Measurements from ENCODE around the gene MRPS7. TPM values are rescaled to one million over a fixed set of nuclear protein-coding genes. Genes with fewer than 3 reads are reported as not detected.
A peak's percentile ranks its signal among the peaks of the same experiment; 100 is the strongest.

Gene MRPS7
- total RNA-seq, 3 donors from 2014 or later = 37.0 to 46.5 (median 40.1) TPM

- TF ChIP-seq CTCF (IDR thresholded peaks at IDR 0.05) = no peak
- TF ChIP-seq POLR2AphosphoS5 (IDR thresholded peaks at IDR 0.05) = no peak
- TF ChIP-seq POLR2A (IDR thresholded peaks at IDR 0.05) = no peak
- H3K4me3 ChIP-seq = no peak overlapping the region
- H3K36me3 ChIP-seq = no peaks in the 10 kb centered on the region
- no peaks in the 10 kb centered on the region for H3K27me3 ChIP-seq
- intact Hi-C loops (cut with DNase I; ENCODE audit: low total_unique reads) = no loop called here
- H3K27ac ChIP-seq = no peak overlapping the region
- H3K4me1 ChIP-seq = no peaks in the 10 kb centered on the region
- no peak for DNase-seq (ENCODE audit: low spot score in 2 of 2)
- H3K9me3 ChIP-seq = no peaks in the 10 kb centered on the region
Observed at GRCh38 chr17:75301502-75302206, 40.0 kb downstream of the MRPS7 start.

GRCh38 chr17:75307957-75308731 lies 46.5 kb downstream of the MRPS7 start:
- no peaks in the 10 kb centered on the region for H3K9me3 ChIP-seq
- H3K27me3 ChIP-seq = no peaks in the 10 kb centered on the region
- H3K4me1 ChIP-seq = no peaks in the 10 kb centered on the region
- no peak for DNase-seq (ENCODE audit: low spot score in 2 of 2)
- H3K27ac ChIP-seq = no peak overlapping the region
- intact Hi-C loops (cut with DNase I; ENCODE audit: low total_unique reads) = no loop called here
- no peak for TF ChIP-seq POLR2AphosphoS5 (IDR thresholded peaks at IDR 0.05)
- no peak for TF ChIP-seq CTCF (IDR thresholded peaks at IDR 0.05)
- TF ChIP-seq POLR2A (IDR thresholded peaks at IDR 0.05) = no peak
- no peak overlapping the region for H3K4me3 ChIP-seq
- no peaks in the 10 kb centered on the region for H3K36me3 ChIP-seq

GRCh38 chr17:75308732-75309629 lies 47.3 kb downstream of the MRPS7 start:
- Histone ChIP-seq H3K27me3 (no peaks in the 10 kb centered on the region), H3K9me3 (no peaks in the 10 kb centered on the region), H3K27ac (peak overlapping the region in 1 of 2 donors; percentile 10), H3K4me3 (no peak overlapping the region), H3K36me3 (no peaks in the 10 kb centered on the region), H3K4me1 (no peaks in the 10 kb centered on the region)
- DNase-seq (ENCODE audit: low spot score in 2 of 2) = no peak
- TF ChIP-seq CTCF (IDR thresholded peaks at IDR 0.05) (no peak), POLR2AphosphoS5 (IDR thresholded peaks at IDR 0.05) (no peak), POLR2A (IDR thresholded peaks at IDR 0.05) (no peak)
- intact Hi-C loops (cut with DNase I; ENCODE audit: low total_unique reads) = no loop called here

GRCh38 chr17:75313941-75314551 lies 52.4 kb downstream of the MRPS7 start:
- no peak for TF ChIP-seq POLR2A (IDR thresholded peaks at IDR 0.05)
- TF ChIP-seq POLR2AphosphoS5 (IDR thresholded peaks at IDR 0.05) = no peak
- H3K4me3 ChIP-seq = no peak overlapping the region
- no peaks in the 10 kb centered on the region for H3K36me3 ChIP-seq
- DNase-seq (ENCODE audit: low spot score in 2 of 2) = no peak
- H3K9me3 ChIP-seq = no peaks in the 10 kb centered on the region
- H3K27me3 ChIP-seq = no peaks in the 10 kb centered on the region
- intact Hi-C loops (cut with DNase I; ENCODE audit: low total_unique reads) = no loop called here
- H3K4me1 ChIP-seq = no peaks in the 10 kb centered on the region
- H3K27ac ChIP-seq = peak overlapping the region in 1 of 2 donors; percentile 43

DNA sequence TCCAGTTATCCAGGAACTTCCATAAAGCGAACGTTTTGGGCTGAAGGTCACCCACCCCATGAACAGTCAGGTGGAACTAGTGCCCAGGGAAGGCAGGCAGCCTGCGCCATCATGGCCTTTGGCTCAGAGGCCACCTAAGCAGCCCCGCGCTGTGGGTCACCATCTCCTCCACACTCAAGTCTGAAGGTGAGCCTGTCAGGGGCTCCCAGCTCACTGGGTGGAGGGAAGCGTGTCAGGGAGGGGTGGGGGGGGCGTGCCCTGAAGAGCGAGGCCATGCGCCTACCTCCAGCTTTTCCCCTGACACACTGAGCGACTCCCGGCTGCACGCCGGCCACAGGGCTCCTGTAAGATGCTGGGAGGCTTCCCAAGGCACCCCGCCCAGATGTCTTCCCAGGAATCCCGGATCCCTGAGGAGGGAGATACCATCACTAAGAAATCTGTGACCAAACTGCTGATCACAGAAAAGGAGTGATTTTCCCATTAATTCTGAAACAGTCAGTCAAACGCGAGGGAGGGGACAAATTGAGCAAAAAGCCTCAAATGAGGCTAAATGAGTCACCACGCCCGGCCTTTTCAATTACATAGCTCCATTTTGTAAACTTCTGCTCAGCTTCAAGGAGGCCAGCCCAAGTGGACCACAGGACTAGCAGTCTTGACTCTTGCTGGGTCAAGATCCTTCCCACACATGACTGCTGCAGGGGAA lies 54.0 kb downstream of the MRPS7 start:
- DNase-seq (ENCODE audit: low spot score in 2 of 2) = no peak
- Histone ChIP-seq H3K9me3 (no peaks in the 10 kb centered on the region), H3K36me3 (no peaks in the 10 kb centered on the region), H3K27ac (peak overlapping the region in 1 of 2 donors; percentile 13), H3K27me3 (no peaks in the 10 kb centered on the region), H3K4me3 (no peak overlapping the region), H3K4me1 (no peaks in the 10 kb centered on the region)
- intact Hi-C loops (cut with DNase I; ENCODE audit: low total_unique reads) = no loop called here
- no peak for TF ChIP-seq POLR2A (IDR thresholded peaks at IDR 0.05)
- no peak for TF ChIP-seq POLR2AphosphoS5 (IDR thresholded peaks at IDR 0.05)
- no peak for TF ChIP-seq CTCF (IDR thresholded peaks at IDR 0.05)

Measured in breast epithelium (tissue), 4 donors.